Measurements from ENCODE around the gene S100A11.

Gene S100A11

DNA sequence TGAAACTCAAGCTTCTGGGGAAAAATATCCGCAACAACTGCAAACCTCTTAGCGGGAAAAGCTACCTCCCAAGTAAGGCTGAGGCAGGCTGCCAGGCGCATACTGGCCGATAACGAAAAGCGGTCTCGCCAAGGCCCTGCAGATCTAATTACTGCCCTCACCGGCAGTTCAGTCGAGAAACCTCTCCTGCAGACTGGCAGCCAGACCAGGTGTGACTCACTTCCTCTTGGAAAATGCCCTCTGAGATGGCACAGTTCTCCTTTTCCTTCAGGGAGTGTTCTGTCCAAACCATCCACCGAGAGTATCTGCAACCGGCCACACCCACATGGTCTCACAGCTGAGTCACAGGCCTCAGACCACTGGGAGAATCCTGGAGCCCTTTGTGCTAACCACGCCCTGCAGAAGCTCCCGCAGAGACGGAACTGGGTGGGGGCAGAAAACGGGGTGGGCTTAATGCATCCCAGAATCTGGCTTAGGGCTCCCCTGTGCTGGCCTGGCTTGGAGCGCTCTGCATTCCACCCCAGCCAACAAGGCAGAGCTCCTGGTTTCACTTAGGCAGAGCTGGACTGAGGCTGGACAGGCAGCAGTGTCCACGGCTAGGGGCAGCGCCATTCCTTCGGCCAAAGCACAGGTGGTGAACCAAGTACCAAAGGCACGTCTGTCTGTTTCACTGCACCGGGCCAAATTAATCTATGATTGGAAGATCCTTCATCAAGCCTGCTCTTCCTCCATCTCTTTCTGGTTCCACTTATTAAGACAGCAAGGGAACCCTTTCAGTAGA, 44.3 kb downstream of the S100A11 start:
- peak overlapping the region; percentile 78 for H3K9ac ChIP-seq (ENCODE audit: low read length)
- TF ChIP-seq EZH2phosphoT487 (IDR thresholded peaks at IDR 0.05; ENCODE audit: low read depth): no peak
- TF ChIP-seq, protein P1, sequence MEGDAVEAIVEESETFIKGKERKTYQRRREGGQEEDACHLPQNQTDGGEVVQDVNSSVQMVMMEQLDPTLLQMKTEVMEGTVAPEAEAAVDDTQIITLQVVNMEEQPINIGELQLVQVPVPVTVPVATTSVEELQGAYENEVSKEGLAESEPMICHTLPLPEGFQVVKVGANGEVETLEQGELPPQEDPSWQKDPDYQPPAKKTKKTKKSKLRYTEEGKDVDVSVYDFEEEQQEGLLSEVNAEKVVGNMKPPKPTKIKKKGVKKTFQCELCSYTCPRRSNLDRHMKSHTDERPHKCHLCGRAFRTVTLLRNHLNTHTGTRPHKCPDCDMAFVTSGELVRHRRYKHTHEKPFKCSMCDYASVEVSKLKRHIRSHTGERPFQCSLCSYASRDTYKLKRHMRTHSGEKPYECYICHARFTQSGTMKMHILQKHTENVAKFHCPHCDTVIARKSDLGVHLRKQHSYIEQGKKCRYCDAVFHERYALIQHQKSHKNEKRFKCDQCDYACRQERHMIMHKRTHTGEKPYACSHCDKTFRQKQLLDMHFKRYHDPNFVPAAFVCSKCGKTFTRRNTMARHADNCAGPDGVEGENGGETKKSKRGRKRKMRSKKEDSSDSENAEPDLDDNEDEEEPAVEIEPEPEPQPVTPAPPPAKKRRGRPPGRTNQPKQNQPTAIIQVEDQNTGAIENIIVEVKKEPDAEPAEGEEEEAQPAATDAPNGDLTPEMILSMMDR (IDR thresholded peaks at IDR 0.05; ENCODE audit: low read depth, low read length): no peak
- H3K9me3 ChIP-seq (ENCODE audit: insufficient read depth, low read length): no peaks in the 10 kb centered on the region
- H4K20me1 ChIP-seq (ENCODE audit: insufficient read depth, low read length): peaks cover 36% of the 10 kb centered on the region; the same call in 1 of the 2 replicates
- peaks cover 28% of the 10 kb centered on the region for H3K4me1 ChIP-seq (ENCODE audit: low read length)
- H3K4me3 ChIP-seq (ENCODE audit: low read length): peak overlapping the region; percentile 86
- H2AFZ ChIP-seq (ENCODE audit: low read depth, low read length): peak overlapping the region; percentile 64; the same call in 1 of the 2 replicates
- H3K27me3 ChIP-seq (ENCODE audit: low read depth, low read length): peaks cover 64% of the 10 kb centered on the region
- H3K79me2 ChIP-seq (ENCODE audit: low read length): peaks cover 11% of the 10 kb centered on the region; the same call in 1 of the 2 replicates
- no peak overlapping the region for H3K27ac ChIP-seq (ENCODE audit: low read length)
- no peaks in the 10 kb centered on the region for H3K36me3 ChIP-seq (replicated peaks; ENCODE audit: low read depth, low read length)
- peak overlapping the region; percentile 96 for H3K4me2 ChIP-seq (ENCODE audit: low read length)

DNA sequence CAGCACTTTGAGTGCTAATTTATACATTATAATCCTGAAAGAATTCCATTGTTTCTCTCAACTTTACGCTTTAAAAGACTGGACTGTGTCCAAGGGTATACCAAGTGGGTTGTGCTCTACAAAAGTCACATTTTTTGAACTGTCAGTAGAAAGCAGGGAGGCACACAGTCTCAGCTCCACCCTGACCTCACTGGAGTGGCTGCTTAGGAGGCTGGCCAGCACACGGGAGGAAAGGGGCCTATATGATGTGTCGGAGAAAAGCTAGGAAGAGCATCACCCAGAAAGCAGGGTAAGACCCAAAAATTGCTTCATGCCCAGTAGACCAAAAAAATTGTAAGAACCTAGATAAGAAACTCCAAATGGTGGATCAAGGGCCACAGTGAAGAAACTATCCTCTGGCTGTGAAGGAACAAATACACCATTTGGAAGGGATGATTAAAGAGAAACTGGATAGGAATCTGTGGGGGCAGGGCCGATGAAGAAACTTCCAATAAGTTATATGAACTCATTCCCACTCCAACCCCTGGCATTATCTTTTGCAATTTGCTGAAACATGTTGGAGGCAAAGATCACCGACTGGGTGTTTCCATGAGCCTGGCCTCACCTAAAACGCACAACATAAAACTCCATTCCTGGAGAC, 45.0 kb downstream of the S100A11 start:
- Histone ChIP-seq H3K4me2 (ENCODE audit: low read length) (0 out of 2 replicates have a peak overlapping the region, but pooled peaks have one; percentile 96), H3K79me2 (ENCODE audit: low read length) (peaks cover 11% of the 10 kb centered on the region; the same call in 1 of the 2 replicates), H3K27ac (ENCODE audit: low read length) (no peak overlapping the region), H3K9ac (ENCODE audit: low read length) (no peak overlapping the region), H4K20me1 (ENCODE audit: insufficient read depth, low read length) (peaks cover 36% of the 10 kb centered on the region; the same call in 1 of the 2 replicates), H3K4me1 (ENCODE audit: low read length) (peaks cover 33% of the 10 kb centered on the region), H2AFZ (ENCODE audit: low read depth, low read length) (no peak overlapping the region), H3K27me3 (ENCODE audit: low read depth, low read length) (peaks cover 64% of the 10 kb centered on the region), H3K4me3 (ENCODE audit: low read length) (peak overlapping the region; percentile 86; the same call in 1 of the 2 replicates), H3K9me3 (ENCODE audit: insufficient read depth, low read length) (no peaks in the 10 kb centered on the region), H3K36me3 (replicated peaks; ENCODE audit: low read depth, low read length) (no peaks in the 10 kb centered on the region)
- no peak for TF ChIP-seq EZH2phosphoT487 (IDR thresholded peaks at IDR 0.05; ENCODE audit: low read depth)
- TF ChIP-seq, protein P1 (IDR thresholded peaks at IDR 0.05; ENCODE audit: low read depth, low read length): no peak

DNA sequence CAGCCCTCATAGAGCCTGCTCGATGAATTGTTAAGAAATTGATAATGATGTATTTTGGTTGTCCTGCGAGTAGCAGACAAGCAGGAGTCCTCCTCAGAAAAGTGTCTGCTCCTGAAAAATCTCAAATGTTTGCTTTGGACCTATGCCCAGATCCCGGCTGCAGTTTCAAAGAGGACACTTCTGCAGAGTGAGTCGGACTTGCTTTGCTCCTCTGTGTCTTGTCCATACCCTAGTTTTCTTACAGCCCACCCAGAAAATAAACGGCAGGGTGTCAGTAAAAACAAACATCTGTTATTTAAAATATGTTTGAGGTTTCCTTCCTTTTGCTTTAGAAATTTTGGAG, 46.0 kb downstream of the S100A11 start:
- H3K4me3 ChIP-seq (ENCODE audit: low read length): no peak overlapping the region
- H3K27me3 ChIP-seq (ENCODE audit: low read depth, low read length): peaks cover 71% of the 10 kb centered on the region
- H3K27ac ChIP-seq (ENCODE audit: low read length): no peak overlapping the region
- H3K79me2 ChIP-seq (ENCODE audit: low read length): peaks cover 11% of the 10 kb centered on the region; the same call in 1 of the 2 replicates
- H4K20me1 ChIP-seq (ENCODE audit: insufficient read depth, low read length): peaks cover 38% of the 10 kb centered on the region; the same call in 1 of the 2 replicates
- peaks cover 8% of the 10 kb centered on the region for H3K36me3 ChIP-seq (replicated peaks; ENCODE audit: low read depth, low read length)
- H3K9me3 ChIP-seq (ENCODE audit: insufficient read depth, low read length): no peaks in the 10 kb centered on the region
- H3K9ac ChIP-seq (ENCODE audit: low read length): no peak overlapping the region
- no peak overlapping the region for H3K4me2 ChIP-seq (ENCODE audit: low read length)
- peaks cover 33% of the 10 kb centered on the region for H3K4me1 ChIP-seq (ENCODE audit: low read length)
- H2AFZ ChIP-seq (ENCODE audit: low read depth, low read length): no peak overlapping the region
- TF ChIP-seq, protein P1 (IDR thresholded peaks at IDR 0.05; ENCODE audit: low read depth, low read length): no peak
- TF ChIP-seq EZH2phosphoT487 (IDR thresholded peaks at IDR 0.05; ENCODE audit: low read depth): no peak

Measured in OCI-LY3 (cell line).